Adrenal gland (tissue), 5 donors: ENCODE measurements around the gene OXNAD1.

Experiments
- POLR2A ChIP-seq, 2 donors: fragments of 450-650 bp; IDR thresholded peaks; one replicate each; pipeline ENCODE4 v1.6.1; 2017; ENCODE audit warnings: antibody characterized with exemption in 2 of 2, mild to moderate bottlenecking in 2 of 2, moderate library complexity in 1 of 2
- TF ChIP-seq, protein P1 (sequence below), 6 experiments: fragments of 450-650 bp in 4 of 6; fragments of 200-600 bp in 2 of 6; sonication (generic) in 1 of 6; IDR thresholded peaks; 1 replicate in 5 of 6; 2 replicates in 1 of 6; pipeline versions ENCODE4 v1.5.1 to v1.8.0; 2016 to 2021; ENCODE audit warnings: antibody characterized with exemption in 6 of 6, mild to moderate bottlenecking in 2 of 6, moderate library complexity in 1 of 6
- donor health status: DM: no; HTN: no; CAD: no.

DNA sequence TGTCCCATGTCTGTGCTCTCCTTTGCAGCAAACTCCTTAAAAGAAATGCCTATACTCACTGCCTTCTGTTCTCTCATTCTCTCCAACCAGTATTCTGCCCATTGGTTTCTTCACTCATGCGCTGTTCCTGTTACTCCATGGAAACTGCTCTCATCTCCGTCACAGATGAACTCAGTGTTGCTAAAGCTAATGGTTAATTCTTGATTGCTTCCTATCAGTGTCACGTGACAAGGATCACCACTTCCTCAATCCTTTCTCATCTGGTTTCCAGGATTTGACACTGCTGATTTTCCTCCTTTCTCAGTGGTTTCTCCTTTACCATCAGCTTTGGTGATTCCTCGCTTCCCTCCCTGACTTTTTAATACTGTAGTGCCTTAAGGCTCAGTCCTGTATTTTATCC, 2.8 kb upstream of the OXNAD1 start:
- TF ChIP-seq, protein P1, sequence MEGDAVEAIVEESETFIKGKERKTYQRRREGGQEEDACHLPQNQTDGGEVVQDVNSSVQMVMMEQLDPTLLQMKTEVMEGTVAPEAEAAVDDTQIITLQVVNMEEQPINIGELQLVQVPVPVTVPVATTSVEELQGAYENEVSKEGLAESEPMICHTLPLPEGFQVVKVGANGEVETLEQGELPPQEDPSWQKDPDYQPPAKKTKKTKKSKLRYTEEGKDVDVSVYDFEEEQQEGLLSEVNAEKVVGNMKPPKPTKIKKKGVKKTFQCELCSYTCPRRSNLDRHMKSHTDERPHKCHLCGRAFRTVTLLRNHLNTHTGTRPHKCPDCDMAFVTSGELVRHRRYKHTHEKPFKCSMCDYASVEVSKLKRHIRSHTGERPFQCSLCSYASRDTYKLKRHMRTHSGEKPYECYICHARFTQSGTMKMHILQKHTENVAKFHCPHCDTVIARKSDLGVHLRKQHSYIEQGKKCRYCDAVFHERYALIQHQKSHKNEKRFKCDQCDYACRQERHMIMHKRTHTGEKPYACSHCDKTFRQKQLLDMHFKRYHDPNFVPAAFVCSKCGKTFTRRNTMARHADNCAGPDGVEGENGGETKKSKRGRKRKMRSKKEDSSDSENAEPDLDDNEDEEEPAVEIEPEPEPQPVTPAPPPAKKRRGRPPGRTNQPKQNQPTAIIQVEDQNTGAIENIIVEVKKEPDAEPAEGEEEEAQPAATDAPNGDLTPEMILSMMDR (IDR thresholded peaks at IDR 0.05): no peak
- no peak for TF ChIP-seq POLR2A (IDR thresholded peaks at IDR 0.05)
